ENCODE measurements around the gene NAP1L4.
A peak's percentile ranks its signal among the peaks of the same experiment; 100 is the strongest.

The NAP1L4 gene

DNA sequence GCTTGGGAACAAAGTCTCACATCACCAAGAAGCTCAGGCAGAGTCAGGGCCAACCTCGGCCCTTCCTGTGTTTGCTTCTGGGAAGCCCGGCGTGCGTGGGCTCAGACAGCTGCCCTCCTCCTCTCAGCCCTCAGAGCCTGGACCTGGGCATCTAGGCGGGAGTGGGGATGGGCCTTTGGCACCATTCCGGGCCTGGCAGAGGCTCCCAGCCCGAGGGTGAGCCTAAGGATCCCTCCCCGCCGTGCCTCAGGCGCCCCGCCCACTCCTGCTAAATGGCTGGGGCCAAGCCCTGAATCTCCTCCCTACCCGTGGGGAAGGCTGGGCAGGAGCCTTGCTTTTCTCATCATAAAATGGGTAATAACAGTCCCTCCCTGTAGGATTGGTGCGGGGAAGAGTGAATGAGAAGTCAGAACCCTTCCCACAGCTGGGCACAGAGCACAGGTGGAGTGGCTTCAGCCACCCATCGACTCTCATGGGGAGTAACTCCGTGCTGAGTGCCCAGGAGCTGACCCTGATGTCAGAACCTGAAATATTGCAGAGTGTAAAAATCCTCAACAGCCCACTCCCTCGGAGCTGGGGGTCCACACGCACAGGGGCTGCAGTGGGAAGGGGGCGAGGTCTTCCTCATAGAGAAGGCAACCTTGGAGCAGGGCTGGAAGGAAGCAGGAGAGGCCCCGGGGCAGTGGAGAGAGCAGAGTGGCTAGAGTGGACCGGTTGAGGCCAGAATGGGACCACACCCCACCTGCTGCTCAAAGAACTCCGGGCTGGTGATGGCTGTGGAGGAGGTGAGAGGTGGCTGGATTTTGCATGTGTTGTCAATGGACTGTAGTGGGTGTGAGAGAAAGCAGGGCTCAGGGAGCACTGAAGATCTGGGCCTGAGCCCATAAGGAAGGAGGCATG, 87.7 kb downstream of the NAP1L4 start:
- DNase-seq (ENCODE audit: low read depth): no peak

DNA sequence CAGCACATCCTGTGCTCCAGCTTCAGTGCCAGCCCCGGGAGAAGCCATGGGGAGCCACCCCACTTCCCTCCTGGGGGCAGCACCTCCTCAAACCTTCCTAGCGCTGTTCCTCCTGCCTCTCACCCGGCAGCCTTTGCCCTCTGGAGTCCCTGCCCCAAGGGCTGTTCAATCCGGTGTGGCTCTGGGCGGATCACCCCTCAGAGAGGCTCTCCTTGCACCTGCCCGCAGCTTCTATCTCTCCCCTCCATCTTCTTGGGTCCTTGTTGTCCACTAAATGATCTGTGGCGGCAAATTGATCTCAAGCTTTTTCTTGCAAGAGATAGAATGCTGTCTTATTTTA, 88.5 kb downstream of the NAP1L4 start:
- no peak for DNase-seq (ENCODE audit: low read depth)

DNA sequence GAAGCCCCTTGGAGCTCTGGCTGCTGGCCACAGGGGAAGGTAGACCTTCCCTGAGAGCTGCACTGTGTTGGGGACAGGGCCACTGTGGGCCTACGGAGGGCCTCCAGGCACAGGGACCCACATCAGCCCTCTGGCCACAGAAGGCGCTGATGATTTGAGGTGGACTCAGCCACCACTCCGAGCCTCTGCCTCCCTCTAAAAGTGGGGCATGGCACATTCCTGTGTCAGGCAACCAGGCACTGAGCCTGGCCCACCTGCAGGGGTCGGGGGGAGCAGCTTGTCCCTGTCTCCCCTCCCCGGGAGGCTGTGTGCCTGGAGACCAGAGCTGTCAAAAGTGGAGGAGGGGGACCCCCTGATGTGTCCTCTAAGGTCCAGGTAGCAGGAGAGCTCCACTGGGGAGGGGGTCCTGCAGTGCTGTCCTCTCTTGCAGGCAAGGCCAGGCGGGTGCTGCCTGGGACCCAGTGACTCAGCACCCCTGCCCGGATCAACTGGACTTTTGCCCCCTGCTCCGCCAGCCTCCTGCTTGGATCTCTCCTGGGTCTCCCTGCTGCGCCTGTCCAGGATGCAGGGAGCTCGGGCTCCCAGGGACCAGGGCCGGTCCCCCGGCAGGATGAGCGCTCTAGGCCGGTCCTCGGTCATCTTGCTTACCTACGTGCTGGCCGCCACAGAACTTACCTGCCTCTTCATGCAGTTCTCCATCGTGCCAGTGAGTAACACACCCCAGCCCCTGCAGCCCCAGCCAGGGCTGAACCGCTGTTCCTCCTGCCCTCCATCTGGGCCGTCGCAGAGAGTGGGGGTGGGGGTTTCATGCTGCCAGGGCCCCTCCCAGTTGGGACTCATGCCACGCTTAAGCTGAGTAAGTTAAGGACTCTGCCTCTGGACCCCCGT, 89.1 kb downstream of the NAP1L4 start:
- no peak for DNase-seq (ENCODE audit: low read depth)

DNA sequence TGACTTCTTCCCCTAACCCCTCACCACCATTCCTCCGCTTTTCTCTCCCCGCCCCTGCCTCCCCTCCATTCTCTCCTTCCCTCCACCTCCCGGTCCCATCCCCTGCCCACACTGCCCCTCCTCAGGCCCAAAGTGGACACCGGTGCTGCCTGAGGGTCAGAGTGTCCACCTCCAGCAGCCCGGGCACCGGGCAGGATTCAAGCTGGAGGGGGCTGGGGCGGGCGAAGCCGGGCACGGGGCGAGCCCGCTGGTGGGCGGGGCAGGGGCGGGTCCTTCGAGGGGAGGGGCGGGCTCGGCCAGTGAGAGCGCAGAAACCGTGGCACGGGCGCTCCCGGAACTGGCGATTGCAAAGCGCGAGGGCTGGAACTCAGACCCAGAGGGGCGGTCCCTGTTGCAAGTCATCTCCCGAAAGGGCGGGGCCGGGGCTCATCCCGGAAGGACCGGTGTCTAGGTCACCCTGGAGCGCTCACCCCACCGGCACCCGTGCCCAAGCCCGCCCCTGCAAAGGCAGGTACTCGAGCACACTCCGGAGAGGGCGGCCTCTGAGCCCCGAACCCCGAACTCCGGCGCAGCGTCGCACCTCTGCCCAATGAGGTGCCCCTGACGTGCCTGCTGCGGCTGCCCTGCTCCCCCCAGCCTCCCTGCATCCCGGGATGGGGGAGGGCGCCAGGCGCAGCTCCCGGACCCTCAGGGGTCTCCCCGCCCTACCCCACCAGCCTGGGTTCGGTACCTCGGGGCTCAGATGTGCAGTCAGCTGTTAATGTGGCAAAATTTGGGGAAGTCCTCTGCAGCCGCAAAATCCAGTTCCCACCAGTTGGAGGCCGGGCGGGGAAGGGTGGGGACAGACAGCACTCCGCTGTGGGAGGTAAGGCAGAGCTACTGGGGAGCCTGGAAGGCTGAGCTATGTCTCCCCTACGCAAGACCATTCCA, 90.0 kb downstream of the NAP1L4 start:
- DNase-seq (ENCODE audit: low read depth): peak; percentile 95

DNA sequence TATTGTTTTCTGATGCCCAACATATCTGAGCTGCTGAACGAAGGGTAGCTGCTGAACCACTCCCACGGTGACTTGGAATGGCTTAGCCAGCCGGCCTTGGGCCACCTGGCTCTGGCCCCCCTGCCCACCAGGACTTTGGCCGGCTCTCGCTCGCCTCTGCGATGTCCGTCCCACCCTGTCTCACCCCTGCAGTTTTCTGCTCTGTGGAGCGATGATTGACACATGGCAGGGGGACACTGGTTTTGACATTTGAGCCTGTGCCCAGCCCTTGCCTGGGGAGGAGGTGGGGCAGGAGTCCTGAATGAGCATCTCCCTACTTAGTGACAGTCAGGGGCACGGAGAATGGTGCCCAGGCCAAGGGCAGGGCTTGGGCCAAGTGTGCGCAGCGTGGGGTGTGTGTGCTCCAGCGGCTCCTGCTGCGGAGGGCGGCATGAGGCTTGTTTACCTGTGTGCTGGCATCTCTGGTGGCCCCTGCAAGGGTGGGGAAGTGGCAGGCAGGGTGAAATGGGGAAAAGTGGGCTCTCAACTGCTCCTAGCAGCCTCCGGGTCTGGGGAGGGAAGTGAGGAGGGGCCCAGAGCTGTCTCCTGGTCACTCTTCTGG, 90.8 kb downstream of the NAP1L4 start:
- no peak for DNase-seq (ENCODE audit: low read depth)

DNA sequence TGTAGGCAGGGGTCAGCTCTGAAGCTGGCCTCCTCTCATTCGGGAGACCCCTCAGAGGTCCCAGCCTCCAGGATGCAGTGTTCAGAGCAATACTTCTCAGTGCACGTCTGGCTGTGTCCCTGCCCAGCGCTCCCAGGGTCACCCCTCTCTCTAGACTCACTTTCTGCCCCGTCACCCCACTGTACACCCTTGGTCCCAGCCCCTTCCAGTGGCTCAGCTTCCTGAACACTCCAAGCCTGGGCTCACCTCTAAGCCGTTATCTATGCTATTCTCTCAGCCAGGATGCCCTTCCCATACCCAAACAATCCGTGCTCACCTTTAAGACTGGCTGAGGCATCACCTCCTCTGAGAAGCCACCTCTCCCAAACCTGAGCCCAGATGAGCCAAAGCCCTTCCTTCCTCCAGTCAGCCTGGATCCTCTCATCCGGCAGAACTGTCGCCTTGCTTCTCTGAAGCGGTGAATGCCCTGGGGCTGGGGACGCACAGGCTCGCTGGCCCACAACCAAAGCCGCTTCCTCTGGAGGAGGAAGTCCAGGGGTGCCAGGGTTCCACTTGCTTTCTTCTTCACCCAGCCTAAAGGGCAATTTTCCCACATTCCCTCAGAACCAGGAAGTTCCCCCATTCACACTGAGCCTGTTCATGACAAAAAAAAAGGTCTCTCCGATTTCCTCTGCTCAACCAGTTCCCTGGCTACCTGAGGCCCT, 92.9 kb downstream of the NAP1L4 start:
- peak; percentile 29 for DNase-seq (ENCODE audit: low read depth)

DNA sequence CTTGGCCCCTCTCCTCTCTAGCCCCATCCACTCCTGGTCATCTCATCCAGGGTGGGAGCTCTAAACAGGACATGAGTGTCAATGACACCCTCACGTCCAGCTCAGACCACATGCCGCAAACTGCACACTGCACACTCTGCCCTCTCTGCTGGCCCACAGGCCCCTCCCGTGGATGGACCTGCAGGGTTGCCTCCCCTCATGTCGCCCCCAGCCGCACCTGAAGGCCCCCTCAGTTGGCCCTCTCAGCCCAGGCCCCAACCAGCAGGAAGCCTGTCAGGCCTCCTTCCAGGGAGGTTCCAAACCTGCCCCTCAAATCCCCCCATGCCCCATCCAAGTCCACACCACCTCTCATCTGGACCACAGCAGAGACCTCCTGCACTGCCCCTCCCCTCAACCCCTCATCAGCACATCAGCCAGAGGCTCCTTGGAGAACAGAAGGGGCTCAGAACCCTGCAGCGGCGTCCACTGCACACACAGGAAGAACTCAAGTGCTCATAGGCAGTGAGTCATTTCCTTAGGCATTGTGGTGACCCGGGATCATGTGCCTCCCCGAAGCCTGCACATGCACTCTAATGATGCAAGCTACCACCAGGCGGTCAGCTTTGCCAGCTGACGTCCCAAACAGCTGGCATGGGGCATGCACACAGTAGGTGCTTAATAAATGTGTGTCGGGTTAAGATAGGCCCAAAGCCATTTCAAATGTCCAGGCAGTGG, 93.6 kb downstream of the NAP1L4 start:
- DNase-seq (ENCODE audit: low read depth): peak; percentile 93

DNA sequence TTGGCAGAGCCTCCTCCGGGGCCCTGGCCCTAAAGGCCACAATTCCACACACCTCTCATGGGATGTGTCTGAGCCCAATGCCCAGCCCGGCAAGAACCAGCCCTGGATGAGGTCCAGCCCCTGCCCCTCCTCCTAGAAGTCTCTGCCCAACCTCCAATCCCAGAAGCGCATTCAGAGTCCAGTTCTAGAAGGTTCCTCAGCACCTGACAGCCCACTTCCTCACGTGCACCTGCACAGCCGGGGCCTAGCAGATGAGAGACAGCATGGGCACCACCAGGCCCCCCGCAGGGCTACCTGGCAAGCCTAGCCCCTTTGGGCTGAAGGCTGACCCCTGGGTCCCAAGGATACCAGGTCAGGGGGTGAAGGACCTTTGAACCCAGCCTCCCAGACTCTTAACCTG, 95.1 kb downstream of the NAP1L4 start:
- no peak for DNase-seq (ENCODE audit: low read depth)

DNA sequence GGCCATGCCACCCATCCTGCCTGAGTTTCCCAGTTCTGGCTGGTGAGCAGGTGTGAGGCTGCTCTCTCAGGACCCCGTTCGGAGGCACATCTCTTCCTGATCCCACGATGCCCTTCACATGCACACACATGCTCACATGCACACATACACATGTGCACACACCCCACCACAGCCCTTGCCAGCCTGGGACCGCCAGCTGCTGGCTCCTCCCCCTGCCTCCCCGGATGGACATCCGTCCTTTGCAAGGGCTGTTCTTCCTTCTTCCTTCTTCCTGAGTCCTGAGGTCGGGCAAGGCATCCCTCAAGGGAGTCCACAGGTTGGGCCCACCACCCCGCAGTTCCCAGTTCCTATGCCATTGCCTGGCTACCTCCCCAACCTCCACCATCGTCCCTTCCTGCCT, 96.1 kb downstream of the NAP1L4 start:
- DNase-seq (ENCODE audit: low read depth): no peak

Measured in EH (cell line).